PC-9 (cell line): ENCODE results near the gene MAP3K8. TPM values are rescaled to one million over a fixed set of nuclear protein-coding genes. Genes with fewer than 3 reads are reported as not detected.
"Not testable (repeated sequence)": the region's sequence is repeated elsewhere in the genome, so short reads cannot be mapped to it uniquely, and the experiment has no call there.

ENCODE experiments used
- BruUV-seq: library from RNA; stranded (reverse); fragments of 400-500 nt; replicated peaks from 2 replicates; lab custom pipeline; 2021; lab: Mats Ljungman, UMichigan
- CTCF ChIA-PET: fragments of 300-600 bp; sonication (Branson Sonifier 250); formaldehyde crosslinking; loops from one replicate; lab custom pipeline; 2022; ENCODE audit warnings: antibody characterized with exemption; lab: Charles Lee
- POLR2A ChIA-PET: fragments of 300-600 bp; sonication (Branson Sonifier 250); formaldehyde crosslinking; loops from one replicate; lab custom pipeline; 2022; ENCODE audit warnings: antibody characterized with exemption; ENCODE audit not compliant: unreplicated experiment; lab: Charles Lee
- DNase-seq, 2 experiments: peaks; one replicate each; pipeline versions ENCODE4 v3.0.0 to v3.0.0-alpha.2; 2015 to 2022; ENCODE audit warnings: mixed read lengths in 1 of 2
- H2AFZ ChIP-seq: fragments of 200-600 bp; sonication (generic); 2 replicates; pipeline ENCODE4 v1.8.1; 2017; ENCODE audit warnings: antibody characterized with exemption
- H3F3A ChIP-seq: fragments of 200-600 bp; sonication (generic); 2 replicates; pipeline ENCODE4 v1.8.1; 2017; ENCODE audit warnings: antibody characterized with exemption, mild to moderate bottlenecking, low read depth; ENCODE audit not compliant: insufficient read depth
- H3K27ac ChIP-seq: fragments of 200-600 bp; sonication (generic); 2 replicates; pipeline ENCODE4 v1.6.1; 2016; ENCODE audit warnings: mixed run types
- H3K27me3 ChIP-seq: fragments of 200-600 bp; sonication (generic); 2 replicates; pipeline ENCODE4 v1.6.1; 2016; ENCODE audit warnings: low read depth, mixed run types; ENCODE audit not compliant: insufficient read depth
- H3K36me3 ChIP-seq: fragments of 200-600 bp; sonication (generic); 2 replicates; pipeline ENCODE4 v1.6.1; 2016; ENCODE audit warnings: low read depth, mixed run types
- H3K4me1 ChIP-seq: fragments of 200-600 bp; sonication (generic); replicated peaks from 2 replicates; pipeline ENCODE4 v1.6.1; 2016; ENCODE audit warnings: mixed run types; ENCODE audit not compliant: insufficient read depth
- H3K4me2 ChIP-seq: fragments of 200-600 bp; sonication (generic); 2 replicates; pipeline ENCODE4 v1.6.1; 2017; ENCODE audit warnings: mixed run types
- H3K4me3 ChIP-seq: fragments of 200-600 bp; sonication (generic); 2 replicates; pipeline ENCODE4 v1.6.1; 2016; ENCODE audit warnings: mixed run types
- H3K79me2 ChIP-seq: fragments of 200-600 bp; sonication (generic); 2 replicates; pipeline ENCODE4 v1.6.1; 2017; ENCODE audit warnings: low read depth, mixed run types
- H3K9me2 ChIP-seq: fragments of 200-600 bp; sonication (generic); 2 replicates; pipeline ENCODE4 v1.8.1; 2017; ENCODE audit warnings: mild to moderate bottlenecking; ENCODE audit not compliant: insufficient read depth
- H3K9me3 ChIP-seq: fragments of 200-600 bp; sonication (generic); 2 replicates; pipeline ENCODE4 v1.8.1; 2016; ENCODE audit warnings: low read depth; ENCODE audit not compliant: insufficient read depth
- H4K20me1 ChIP-seq: fragments of 200-600 bp; sonication (generic); 2 replicates; pipeline ENCODE4 v1.8.1; 2017; ENCODE audit not compliant: insufficient read depth
- EZH2 ChIP-seq: fragments of 200-600 bp; sonication (generic); IDR thresholded peaks from 2 replicates; pipeline ENCODE4 v1.8.0; 2017; ENCODE audit warnings: antibody characterized with exemption, low read depth
- intact Hi-C: fragments of 100-400 bp; cut with micrococcal nuclease; formaldehyde crosslinking; loops from one replicate; pipeline ENCODE4 v1.10.0; 2022; ENCODE audit not compliant: unreplicated experiment
- total RNA-seq: library from RNA; stranded (reverse); gene quantifications from 2 replicates; pipeline ENCODE4 v1.2.3, GENCODE V29; 2021
- TF ChIP-seq, protein P1 (sequence below): fragments of 200-600 bp; sonication (generic); conservative IDR thresholded peaks from 2 replicates; pipeline ENCODE4 v1.6.1; 2017; ENCODE audit warnings: mixed run types, antibody characterized with exemption, mild to moderate bottlenecking, moderate library complexity

The MAP3K8 gene
- total RNA-seq, 1 experiment from 2014 or later, result 14.3 TPM

DNA sequence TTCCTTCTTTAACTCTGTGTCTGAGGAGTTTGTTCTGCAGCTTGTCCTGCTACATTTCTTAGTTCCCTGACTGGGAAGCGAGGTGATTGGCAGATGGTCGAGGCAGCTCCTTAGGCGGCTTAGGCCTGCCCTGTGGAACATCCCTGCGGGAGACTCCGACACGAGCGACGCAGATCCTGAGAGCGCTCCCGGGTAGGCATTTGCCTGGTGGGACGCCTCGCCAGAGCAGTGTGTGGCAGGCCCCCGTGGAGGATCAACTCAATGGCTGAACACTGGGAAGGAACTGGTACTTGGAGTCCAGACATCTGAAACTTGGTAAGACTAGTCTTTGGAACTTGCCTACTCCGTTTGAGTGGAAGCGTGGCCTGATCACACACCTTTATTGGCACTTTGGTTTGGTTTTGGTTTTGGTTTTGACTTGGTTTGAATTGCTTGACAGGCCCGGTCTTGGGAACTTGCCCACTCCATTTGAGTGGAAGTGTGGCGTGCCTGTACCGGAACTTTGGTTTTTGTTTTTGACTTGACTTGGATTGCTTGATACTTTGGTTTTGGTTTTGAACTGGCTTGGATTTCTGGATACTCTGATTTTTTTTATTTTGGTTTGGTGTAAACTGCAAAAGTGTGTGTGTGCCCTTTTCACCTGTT, 42.6 kb downstream of the MAP3K8 start:
- Histone ChIP-seq H3K4me2 (no peak overlapping the region), H3K36me3 (no peaks in the 10 kb centered on the region), H3K4me1 (no peaks in the 10 kb centered on the region), H3K27ac (no peak overlapping the region), H4K20me1 (no peaks in the 10 kb centered on the region), H3K9me3 (no peaks in the 10 kb centered on the region), H2AFZ (no peak overlapping the region), H3K79me2 (no peaks in the 10 kb centered on the region), H3K27me3 (no peaks in the 10 kb centered on the region), H3K9me2 (no peaks in the 10 kb centered on the region), H3F3A (no peaks in the 10 kb centered on the region), H3K4me3 (no peak overlapping the region)
- no TSS peak for BruUV-seq
- TF ChIP-seq EZH2, result no peak
- TF ChIP-seq, protein P1, sequence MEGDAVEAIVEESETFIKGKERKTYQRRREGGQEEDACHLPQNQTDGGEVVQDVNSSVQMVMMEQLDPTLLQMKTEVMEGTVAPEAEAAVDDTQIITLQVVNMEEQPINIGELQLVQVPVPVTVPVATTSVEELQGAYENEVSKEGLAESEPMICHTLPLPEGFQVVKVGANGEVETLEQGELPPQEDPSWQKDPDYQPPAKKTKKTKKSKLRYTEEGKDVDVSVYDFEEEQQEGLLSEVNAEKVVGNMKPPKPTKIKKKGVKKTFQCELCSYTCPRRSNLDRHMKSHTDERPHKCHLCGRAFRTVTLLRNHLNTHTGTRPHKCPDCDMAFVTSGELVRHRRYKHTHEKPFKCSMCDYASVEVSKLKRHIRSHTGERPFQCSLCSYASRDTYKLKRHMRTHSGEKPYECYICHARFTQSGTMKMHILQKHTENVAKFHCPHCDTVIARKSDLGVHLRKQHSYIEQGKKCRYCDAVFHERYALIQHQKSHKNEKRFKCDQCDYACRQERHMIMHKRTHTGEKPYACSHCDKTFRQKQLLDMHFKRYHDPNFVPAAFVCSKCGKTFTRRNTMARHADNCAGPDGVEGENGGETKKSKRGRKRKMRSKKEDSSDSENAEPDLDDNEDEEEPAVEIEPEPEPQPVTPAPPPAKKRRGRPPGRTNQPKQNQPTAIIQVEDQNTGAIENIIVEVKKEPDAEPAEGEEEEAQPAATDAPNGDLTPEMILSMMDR, result no peak
- DNase-seq, result no peak
- intact Hi-C loops, result no loop called here
- CTCF ChIA-PET, result no interaction called here
- POLR2A ChIA-PET, result no interaction called here

DNA sequence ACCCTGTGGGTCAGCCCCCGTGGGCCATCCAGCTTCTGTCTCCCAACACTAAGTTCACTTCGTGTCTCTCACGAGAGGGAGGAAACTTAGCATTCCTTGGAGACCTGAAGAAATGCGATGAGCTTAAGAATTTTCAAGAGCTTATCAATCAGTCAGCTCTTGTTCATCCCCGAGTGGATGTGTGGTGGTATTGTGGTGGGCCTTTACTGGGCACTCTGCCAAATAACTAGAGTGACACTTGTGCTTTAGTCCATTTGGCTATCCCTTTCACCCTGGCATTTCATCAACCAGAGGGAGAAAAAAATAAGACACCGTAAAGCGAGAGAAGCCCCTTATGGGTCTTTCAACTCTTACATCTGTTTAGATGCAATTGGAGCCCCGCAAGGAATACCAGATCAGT, 45.5 kb downstream of the MAP3K8 start:
- CTCF ChIA-PET, H3F3A ChIP-seq, H3K4me2 ChIP-seq, H3K27me3 ChIP-seq, BruUV-seq, H3K36me3 ChIP-seq, H3K4me3 ChIP-seq, H3K4me1 ChIP-seq, H3K27ac ChIP-seq, H4K20me1 ChIP-seq, H2AFZ ChIP-seq, intact Hi-C loops, H3K9me3 ChIP-seq, H3K9me2 ChIP-seq, DNase-seq, POLR2A ChIA-PET, H3K79me2 ChIP-seq: not testable (repeated sequence)

DNA sequence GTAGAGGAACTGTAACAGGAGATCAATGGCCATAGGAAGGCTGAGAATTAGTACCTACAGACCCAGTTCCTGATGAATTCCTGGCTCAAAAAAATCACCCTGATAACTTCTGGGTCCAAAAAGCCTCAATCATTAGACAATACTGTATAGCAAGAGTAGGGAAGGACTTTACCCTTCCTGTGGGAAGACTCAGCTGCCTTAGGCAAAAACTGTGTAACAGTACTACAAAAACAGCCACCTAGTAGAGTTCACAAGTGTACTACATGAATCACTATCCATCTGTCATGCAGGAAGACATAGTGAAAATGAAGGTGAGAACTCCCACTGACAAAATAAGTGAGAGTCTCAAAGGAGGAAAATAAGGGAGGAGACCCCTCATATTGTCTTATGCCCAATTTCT, 47.6 kb downstream of the MAP3K8 start:
- H3K27me3 ChIP-seq, result no peaks in the 10 kb centered on the region
- H3F3A ChIP-seq, result no peaks in the 10 kb centered on the region
- no peaks in the 10 kb centered on the region for H3K79me2 ChIP-seq
- no peak overlapping the region for H3K27ac ChIP-seq
- ChIA-PET POLR2A (no interaction called here), CTCF (no interaction called here)
- DNase-seq, result no peak
- H3K9me2 ChIP-seq, result no peaks in the 10 kb centered on the region
- H4K20me1 ChIP-seq, result no peaks in the 10 kb centered on the region
- no peaks in the 10 kb centered on the region for H3K9me3 ChIP-seq
- intact Hi-C loops, result no loop called here
- no TSS peak for BruUV-seq
- H3K4me3 ChIP-seq, result no peak overlapping the region
- no peak overlapping the region for H3K4me2 ChIP-seq
- no peaks in the 10 kb centered on the region for H3K4me1 ChIP-seq
- TF ChIP-seq EZH2, result no peak
- TF ChIP-seq, protein P1, result no peak
- no peak overlapping the region for H2AFZ ChIP-seq
- H3K36me3 ChIP-seq, result no peaks in the 10 kb centered on the region

DNA sequence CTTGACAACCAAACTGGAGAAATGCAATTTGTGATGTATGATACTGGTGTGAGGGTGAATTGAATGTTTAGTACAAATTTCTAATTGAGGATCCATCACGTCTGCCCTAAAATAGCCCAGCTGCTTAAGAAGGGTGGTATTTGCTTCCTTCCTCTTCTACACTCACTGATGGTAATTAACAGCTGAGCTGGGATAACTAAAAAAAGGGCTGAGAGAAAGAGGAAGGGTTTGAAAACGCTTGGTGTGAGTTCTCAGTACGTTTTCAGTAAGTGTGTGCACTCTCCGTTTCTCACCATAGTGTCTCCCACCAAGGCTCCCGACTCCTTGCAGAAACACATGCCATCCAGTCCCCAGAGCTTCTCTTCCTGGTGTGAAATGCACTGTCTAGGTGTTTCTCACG, 54.3 kb downstream of the MAP3K8 start:
- POLR2A ChIA-PET, result interaction anchor here (0.6 kb wide), 1 partner anchor 48 kb away, joined by 3 read pairs; no protein-coding TSS in a partner anchor
- no peaks in the 10 kb centered on the region for H3K27me3 ChIP-seq

More for the DNA sequence above, 54.3 kb downstream of the MAP3K8 start:
- Histone ChIP-seq H3K4me2 (no peak overlapping the region), H3K9me2 (no peaks in the 10 kb centered on the region), H3K27ac (no peak overlapping the region), H2AFZ (no peak overlapping the region), H3K36me3 (no peaks in the 10 kb centered on the region), H3K79me2 (no peaks in the 10 kb centered on the region), H3K4me3 (no peak overlapping the region), H4K20me1 (no peaks in the 10 kb centered on the region), H3K9me3 (no peaks in the 10 kb centered on the region), H3F3A (peaks cover 11% of the 10 kb centered on the region; the same call in 1 of the 2 replicates), H3K4me1 (peaks cover 16% of the 10 kb centered on the region)
- no TSS peak for BruUV-seq
- CTCF ChIA-PET, result no interaction called here
- no peak for DNase-seq
- intact Hi-C loops, result no loop called here
- no peak for TF ChIP-seq EZH2
- TF ChIP-seq, protein P1, result no peak
